SK-N-MC (cell line): ENCODE measurements around the gene TUB.

ENCODE experiments used
- EZH2 ChIP-seq: fragments of 200-600 bp; sonication (generic); IDR thresholded peaks from one replicate; pipeline ENCODE4 v1.6.1; 2017; ENCODE audit warnings: antibody characterized with exemption
- FOXP2 ChIP-seq: optimal IDR thresholded peaks from 2 replicates; pipeline ENCODE3; 2011; ENCODE audit warnings: mild to moderate bottlenecking, moderate library complexity; ENCODE audit not compliant: insufficient read depth; ENCODE audit errors: extremely low read length, control extremely low read depth
- POLR2AphosphoS5 ChIP-seq: IDR thresholded peaks from 2 replicates; pipeline ENCODE4 v1.6.1; 2012; ENCODE audit warnings: mild to moderate bottlenecking, low read depth, low read length, borderline replicate concordance

- no peak for TF ChIP-seq EZH2
- no peak for TF ChIP-seq POLR2AphosphoS5
- TF ChIP-seq FOXP2, result no peak
These were observed 25.7 kb downstream of the TUB start for GRCh38 chr11:8106679-8107078.
